HEK293T (cell line): ENCODE data around the gene NFRKB.

Experiments used
- BHLHE40 ChIP-seq: fragments of 450-650 bp; IDR thresholded peaks from 2 replicates; pipeline ENCODE4 v1.6.1; 2016; ENCODE audit warnings: mild to moderate bottlenecking, moderate library complexity, borderline replicate concordance
- CTBP1 ChIP-seq: fragments of 450-650 bp; IDR thresholded peaks from 2 replicates; pipeline ENCODE4 v1.6.1; 2016; ENCODE audit warnings: borderline replicate concordance
- ELF4 ChIP-seq: fragments of 450-650 bp; IDR thresholded peaks from 2 replicates; pipeline ENCODE4 v1.6.1; 2017; ENCODE audit warnings: antibody characterized with exemption
- FOXA1 ChIP-seq: fragments of 450-650 bp; IDR thresholded peaks from 2 replicates; pipeline ENCODE4 v1.6.1; 2016; ENCODE audit warnings: mild to moderate bottlenecking
- FOXK2 ChIP-seq: fragments of 450-650 bp; IDR thresholded peaks from 2 replicates; pipeline ENCODE4 v1.6.1; 2016; ENCODE audit warnings: mild to moderate bottlenecking
- HDGF ChIP-seq: fragments of 450-650 bp; IDR thresholded peaks from 2 replicates; pipeline ENCODE4 v1.6.1; 2017; ENCODE audit warnings: antibody characterized with exemption, borderline replicate concordance
- L3MBTL2 ChIP-seq: fragments of 450-650 bp; conservative IDR thresholded peaks from 2 replicates; pipeline ENCODE4 v1.6.1; 2016; ENCODE audit warnings: mild to moderate bottlenecking
- NFRKB ChIP-seq: fragments of 450-650 bp; IDR thresholded peaks from 2 replicates; pipeline ENCODE4 v1.6.1; 2016; ENCODE audit warnings: mild to moderate bottlenecking, moderate library complexity
- SP1 ChIP-seq: fragments of 450-650 bp; IDR thresholded peaks from 2 replicates; pipeline ENCODE4 v1.6.1; 2017
- SUZ12 ChIP-seq: fragments of 450-650 bp; IDR thresholded peaks from 2 replicates; pipeline ENCODE4 v1.6.1; 2016; ENCODE audit warnings: mild to moderate bottlenecking
- ZNF384 ChIP-seq: fragments of 450-650 bp; IDR thresholded peaks from 2 replicates; pipeline ENCODE4 v1.6.1; 2016

GRCh38 chr11:129896062-129896461 is 684 bp upstream of the NFRKB start:
- no peak for TF ChIP-seq FOXA1
- no peak for TF ChIP-seq SUZ12
- TF ChIP-seq SP1, result no peak
- no peak for TF ChIP-seq BHLHE40
- no peak for TF ChIP-seq L3MBTL2
- no peak for TF ChIP-seq CTBP1
- TF ChIP-seq ZNF384, result no peak
- no peak for TF ChIP-seq NFRKB
- no peak for TF ChIP-seq FOXK2
- TF ChIP-seq ELF4, result no peak
- no peak for TF ChIP-seq HDGF
